Transverse colon (tissue), 4 donors: ENCODE results near the gene LMX1A. TPM values are rescaled to one million over a fixed set of nuclear protein-coding genes. Genes with fewer than 3 reads are reported as not detected.

Experiments used
- DNase-seq: peaks from one replicate; pipeline ENCODE4 v3.0.0-alpha.2; 2019
- H3K27ac ChIP-seq, 4 donors: fragments of 200-600 bp; sonication (generic); 2 replicates each; pipeline ENCODE4 v1.5.1; 2016 to 2018; ENCODE audit warnings: inconsistent platforms in 4 of 4
- H3K27me3 ChIP-seq: fragments of 200-600 bp; sonication (generic); 2 replicates; pipeline ENCODE4 v1.5.1; 2017; ENCODE audit warnings: inconsistent platforms
- H3K36me3 ChIP-seq, 4 donors: fragments of 200-600 bp; sonication (generic); 2 replicates each; pipeline ENCODE4 v1.5.1; 2017 to 2019; ENCODE audit warnings: inconsistent platforms in 4 of 4
- H3K4me1 ChIP-seq, 4 donors: fragments of 200-600 bp; sonication (generic); 2 replicates each; pipeline ENCODE4 v1.5.1; 2017 to 2020; ENCODE audit warnings: inconsistent platforms in 4 of 4
- H3K4me3 ChIP-seq, 4 donors: fragments of 200-600 bp; sonication (generic); 1 replicate in 1 of 4; 2 replicates in 3 of 4; pipeline versions ENCODE4 v1.5.1 to v1.6.1; 2017 to 2019; ENCODE audit warnings: inconsistent platforms in 4 of 4
- H3K9me3 ChIP-seq, 2 donors: fragments of 200-600 bp; sonication (generic); 2 replicates each; pipeline ENCODE4 v1.5.1; 2017 to 2019; ENCODE audit warnings: inconsistent platforms in 2 of 2
- CTCF ChIP-seq, 5 experiments: fragments of 200-600 bp in 3 of 5; fragments of 450-650 bp in 2 of 5; sonication (generic) in 3 of 5; IDR thresholded peaks; 1 replicate in 2 of 5; 2 replicates in 3 of 5; pipeline ENCODE4 v1.5.1; 2016 to 2017; ENCODE audit warnings: antibody characterized with exemption in 5 of 5, inconsistent platforms in 3 of 5, mild to moderate bottlenecking in 2 of 5, moderate library complexity in 1 of 5
- EP300 ChIP-seq: sonication (generic); formaldehyde crosslinking; IDR thresholded peaks from one replicate; pipeline ENCODE4 v1.6.1; 2017; ENCODE audit warnings: antibody characterized with exemption, low read depth
- POLR2A ChIP-seq: fragments of 450-650 bp; IDR thresholded peaks from one replicate; pipeline ENCODE4 v1.6.1; 2016; ENCODE audit warnings: antibody characterized with exemption, mild to moderate bottlenecking, moderate library complexity
- POLR2AphosphoS5 ChIP-seq, 3 donors: sonication (generic); formaldehyde crosslinking; IDR thresholded peaks; one replicate each; pipeline ENCODE4 v1.6.1; 2016; ENCODE audit warnings: antibody characterized with exemption in 3 of 3
- WGBS, 2 donors: methylation state at CpG; one replicate each; pipeline ENCODE4 v1.1.5; 2018; ENCODE audit warnings: low coverage in 1 of 2; 5-methylcytosine and 5-hydroxymethylcytosine counted together
- in situ Hi-C, 4 donors: fragments of 200-750 bp; cut with MboI; loops; one replicate each; pipeline versions ENCODE4 v1.15.0 to v1.15.1; 2017; ENCODE audit warnings: low sequenced_read_pairs in 3 of 4, low pct_ligation_motif_present in 1 of 4, low pct_unique_long_range_greater_than_20kb in 1 of 4
- intact Hi-C: fragments of 100-400 bp; cut with DNase I; formaldehyde crosslinking; loops from one replicate; pipeline ENCODE4 v1.15.1; 2023; ENCODE audit warnings: low total_unique reads
- total RNA-seq, 4 donors: library from RNA; depleted of rRNA; stranded (reverse); fragments of >200 nt; gene quantifications; one replicate each; pipeline ENCODE4 v1.1.0, GENCODE V29; 2016

The LMX1A gene
- total RNA-seq, 4 donors from 2014 or later: 0.41 to 0.79 TPM; not detected in 2

GRCh38 chr1:165207853-165208515, 148.5 kb downstream of the LMX1A start:
- no peaks in the 10 kb centered on the region for H3K4me1 ChIP-seq
- no peaks in the 10 kb centered on the region for H3K36me3 ChIP-seq
- in situ Hi-C loops: no loop called here
- no peaks in the 10 kb centered on the region for H3K27me3 ChIP-seq
- no peak overlapping the region for H3K27ac ChIP-seq
- no peak for TF ChIP-seq POLR2A
- TF ChIP-seq CTCF (IDR thresholded peaks at IDR 0.05): no peak
- no peak for TF ChIP-seq POLR2AphosphoS5 (IDR thresholded peaks at IDR 0.05)
- TF ChIP-seq EP300: no peak
- 45 to 47% methylated on average over 4 to 5 of the region's 5 CpGs for WGBS, 2 donors
- no peak for DNase-seq
- no peak overlapping the region for H3K4me3 ChIP-seq
- intact Hi-C loops: no loop called here
- no peaks in the 10 kb centered on the region for H3K9me3 ChIP-seq

- in situ Hi-C loops: no loop called here
- WGBS, 2 donors: 66 to 79% methylated on average over 3 of the region's 3 CpGs
Observed at GRCh38 chr1:165205145-165205544, 151.4 kb downstream of the LMX1A start.

GRCh38 chr1:165204548-165204947, 152.0 kb downstream of the LMX1A start:
- no peak overlapping the region for H3K4me3 ChIP-seq
- no peak overlapping the region for H3K27ac ChIP-seq
- in situ Hi-C loops (no loop called here), intact Hi-C loops (no loop called here)
- no peaks in the 10 kb centered on the region for H3K27me3 ChIP-seq
- 83 to 100% methylated on average over 1 of the region's 1 CpG for WGBS, 2 donors
- no peaks in the 10 kb centered on the region for H3K36me3 ChIP-seq
- no peaks in the 10 kb centered on the region for H3K4me1 ChIP-seq
- TF ChIP-seq POLR2A: no peak
- H3K9me3 ChIP-seq: no peaks in the 10 kb centered on the region
- no peak for DNase-seq

More at GRCh38 chr1:165205145-165205544, 151.4 kb downstream of the LMX1A start:
- intact Hi-C loops: no loop called here
- no peaks in the 10 kb centered on the region for H3K27me3 ChIP-seq
- H3K4me3 ChIP-seq: no peak overlapping the region
- H3K9me3 ChIP-seq: no peaks in the 10 kb centered on the region
- no peak overlapping the region for H3K27ac ChIP-seq
- no peak for DNase-seq
- no peaks in the 10 kb centered on the region for H3K36me3 ChIP-seq
- no peaks in the 10 kb centered on the region for H3K4me1 ChIP-seq
- no peak for TF ChIP-seq POLR2A
- no peak for TF ChIP-seq EP300
- no peak for TF ChIP-seq CTCF (IDR thresholded peaks at IDR 0.05)

GRCh38 chr1:165191087-165191486, 165.4 kb downstream of the LMX1A start:
- WGBS, 2 donors: 62 to 71% methylated on average over 4 of the region's 4 CpGs
- TF ChIP-seq POLR2AphosphoS5 (IDR thresholded peaks at IDR 0.05) (no peak), EP300 (no peak), CTCF (IDR thresholded peaks at IDR 0.05) (no peak), POLR2A (no peak)
- H3K27me3 ChIP-seq: no peaks in the 10 kb centered on the region
- in situ Hi-C loops (no loop called here), intact Hi-C loops (no loop called here)
- H3K9me3 ChIP-seq: no peaks in the 10 kb centered on the region
- H3K4me1 ChIP-seq: no peaks in the 10 kb centered on the region
- no peak for DNase-seq
- no peak overlapping the region for H3K27ac ChIP-seq
- H3K4me3 ChIP-seq: no peak overlapping the region
- no peaks in the 10 kb centered on the region for H3K36me3 ChIP-seq

- DNase-seq: no peak
- no peak overlapping the region for H3K27ac ChIP-seq
- in situ Hi-C loops (no loop called here), intact Hi-C loops (no loop called here)
- no peaks in the 10 kb centered on the region for H3K27me3 ChIP-seq
- no peak overlapping the region for H3K4me3 ChIP-seq
- 78 to 80% methylated on average over 4 of the region's 4 CpGs for WGBS, 2 donors
- no peaks in the 10 kb centered on the region for H3K9me3 ChIP-seq
- H3K4me1 ChIP-seq: no peaks in the 10 kb centered on the region
- H3K36me3 ChIP-seq: no peaks in the 10 kb centered on the region
- TF ChIP-seq POLR2A (no peak), EP300 (no peak), CTCF (IDR thresholded peaks at IDR 0.05) (no peak), POLR2AphosphoS5 (IDR thresholded peaks at IDR 0.05) (no peak)
Observed at GRCh38 chr1:165189913-165190312, 166.6 kb downstream of the LMX1A start.
